GM18499 (cell line): ENCODE data around the gene PTBP1.

Experiments
- ATAC-seq: cut with Tn5 transposase; IDR thresholded peaks from one replicate; pipeline ENCODE4 v1.9.1; 2021; ENCODE audit warnings: moderate number of reproducible peaks; ENCODE audit not compliant: insufficient read depth, unreplicated experiment

Gene PTBP1

DNA sequence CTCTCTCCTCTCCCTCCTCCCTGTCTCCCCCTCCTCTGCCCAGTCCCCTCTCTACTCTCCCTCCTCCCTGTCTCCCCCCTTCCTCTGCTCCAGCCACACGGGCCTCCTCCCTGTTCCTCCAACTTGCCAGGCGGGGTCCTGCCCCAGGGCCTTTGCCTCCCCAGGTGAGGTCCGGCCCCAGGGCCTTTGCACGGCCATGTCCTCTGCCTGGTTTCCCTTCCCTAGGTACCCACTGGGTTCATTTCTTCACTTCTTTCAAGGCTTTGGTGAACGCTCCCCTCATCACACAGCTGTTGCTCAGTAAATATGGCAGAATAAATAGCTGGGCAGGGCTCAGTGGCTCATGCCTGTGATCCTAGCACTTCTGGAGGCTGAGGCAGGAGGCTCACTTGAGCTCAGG lies 25.2 kb upstream of the PTBP1 start:
- ATAC-seq = no peak

DNA sequence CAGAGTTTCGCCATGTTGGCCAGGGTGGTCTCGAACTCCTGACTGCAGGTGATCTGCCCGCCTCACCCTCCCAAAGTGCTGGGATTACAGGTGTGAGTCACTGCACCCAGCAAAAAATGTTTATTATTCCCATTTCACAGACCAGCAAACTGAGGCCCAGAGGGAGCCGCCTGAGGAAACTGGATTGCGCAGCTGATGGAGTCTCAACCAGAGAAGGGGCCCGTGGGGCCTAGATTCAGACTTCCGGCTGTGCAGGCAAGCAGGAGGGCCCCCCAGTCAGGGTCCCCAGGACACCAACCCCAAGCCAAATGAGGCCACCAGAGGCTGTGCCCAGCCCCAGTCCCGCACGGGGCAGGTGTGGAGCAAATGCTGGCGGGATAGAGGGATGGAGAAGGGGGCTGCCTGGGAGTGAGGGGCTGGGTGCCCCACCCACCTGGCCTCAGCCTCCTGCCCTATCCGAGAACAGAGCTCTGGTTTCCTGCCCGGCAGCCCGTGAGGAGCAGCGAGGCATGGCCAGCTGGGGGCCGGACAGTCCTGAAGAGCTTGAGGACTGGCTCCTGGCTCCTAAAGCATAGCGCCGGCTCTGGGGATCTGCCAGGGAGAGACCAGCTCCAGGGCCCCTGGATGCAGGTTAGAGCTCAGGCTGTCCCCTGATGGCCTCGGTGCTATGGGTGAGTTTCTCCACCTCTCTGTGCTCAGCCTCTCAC lies 24.4 kb upstream of the PTBP1 start:
- ATAC-seq = no peak

GRCh38 chr19:776549-776948 lies 20.7 kb upstream of the PTBP1 start:
- ATAC-seq = no peak

DNA sequence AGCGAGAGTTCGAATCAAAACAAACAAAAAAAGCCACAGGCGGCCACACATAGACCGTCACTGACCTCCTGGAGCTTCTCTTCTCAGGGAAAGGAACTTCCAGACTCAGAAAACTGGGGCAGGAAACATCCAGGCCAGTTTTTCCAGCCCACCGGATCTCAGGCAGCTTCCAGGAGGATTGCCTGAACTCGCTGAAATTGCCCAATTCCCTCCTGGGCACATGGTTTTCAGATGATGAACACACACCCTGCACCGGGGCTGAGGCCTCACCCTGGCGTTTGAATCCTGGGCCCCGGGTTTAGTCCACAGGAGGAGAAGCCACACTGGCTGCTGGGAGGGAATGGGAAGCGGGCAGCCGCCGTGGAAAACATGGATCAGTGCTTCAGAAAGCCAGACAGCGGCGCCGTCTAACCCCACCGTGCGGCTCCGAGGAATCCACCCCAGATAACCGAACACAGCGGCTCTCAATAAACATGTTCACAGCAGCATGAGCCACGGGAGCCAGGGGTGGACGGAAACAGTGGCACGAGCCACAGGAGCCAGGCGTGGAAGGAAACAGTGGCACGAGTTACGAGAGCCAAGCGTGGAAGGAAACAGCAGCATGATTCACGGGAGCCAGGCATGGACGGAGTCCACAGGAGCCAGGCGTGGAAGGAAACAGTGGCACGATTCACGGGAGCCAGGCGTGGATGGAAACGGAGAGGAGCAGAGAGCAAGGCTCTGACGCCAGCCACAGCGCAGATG lies 18.2 kb upstream of the PTBP1 start:
- ATAC-seq = no peak

DNA sequence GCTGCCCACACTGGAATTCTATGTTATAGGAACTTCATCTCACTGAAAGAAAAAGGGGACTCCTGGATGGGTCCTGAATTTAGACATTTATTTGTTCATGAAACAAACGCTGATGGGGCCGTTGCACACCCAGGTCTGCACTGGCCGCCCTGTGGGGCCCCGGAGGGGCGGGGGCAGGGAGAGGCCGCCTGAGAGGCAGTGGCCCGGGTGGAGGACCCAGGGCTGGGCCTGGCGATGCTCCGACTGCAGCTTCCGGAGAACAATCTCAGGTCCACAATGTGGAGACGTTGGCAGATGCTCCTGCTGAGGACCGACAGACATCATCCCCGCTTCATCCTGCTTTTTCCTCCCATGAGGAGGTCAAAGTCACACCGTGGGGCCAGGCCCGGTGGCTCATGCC lies 16.3 kb upstream of the PTBP1 start:
- ATAC-seq = no peak

GRCh38 chr19:781800-782184 lies 15.5 kb upstream of the PTBP1 start:
- no peak for ATAC-seq

- no peak for ATAC-seq
Measured at GRCh38 chr19:782185-782877, 14.9 kb upstream of the PTBP1 start.

- no peak for ATAC-seq
Measured at GRCh38 chr19:782878-783668, 14.2 kb upstream of the PTBP1 start.

- no peak for ATAC-seq
Measured at GRCh38 chr19:784541-784940, 12.7 kb upstream of the PTBP1 start.

GRCh38 chr19:787536-787935 lies 9.7 kb upstream of the PTBP1 start:
- no peak for ATAC-seq

DNA sequence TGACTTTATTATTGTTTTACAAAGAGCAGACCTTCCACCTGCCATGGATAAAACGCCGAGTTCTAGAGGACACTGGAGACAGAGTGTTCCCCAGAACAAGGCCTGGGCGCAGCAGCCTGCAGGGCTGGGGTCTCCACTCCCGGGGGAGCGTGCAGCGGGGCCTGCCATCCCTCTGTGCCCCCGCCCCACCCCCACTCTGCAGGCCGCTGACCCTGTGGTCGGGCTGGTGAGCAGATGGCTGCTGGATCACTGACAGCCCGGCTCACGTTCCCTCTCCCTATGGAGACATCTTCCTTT lies 8.6 kb upstream of the PTBP1 start:
- ATAC-seq = no peak

- no peak for ATAC-seq
Measured at GRCh38 chr19:788983-789700, 8.1 kb upstream of the PTBP1 start.

DNA sequence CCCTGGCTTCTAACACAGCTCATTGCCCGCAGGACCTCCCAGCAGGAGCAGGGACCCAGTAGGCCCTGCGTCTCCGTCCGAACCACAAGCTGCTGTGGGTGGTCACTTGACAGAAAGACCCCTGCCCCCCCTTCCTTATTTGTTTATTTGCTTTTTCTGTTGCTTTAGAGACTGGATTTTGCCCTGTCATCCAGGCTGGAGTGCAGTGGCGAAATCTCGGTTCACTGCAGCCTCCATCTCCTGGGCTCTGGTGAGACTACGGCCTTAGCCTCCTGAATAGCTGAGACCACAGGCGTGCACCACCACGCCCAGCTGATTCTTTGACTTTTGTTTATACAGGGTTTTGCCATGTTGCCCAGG lies 7.6 kb upstream of the PTBP1 start:
- ATAC-seq = no peak

DNA sequence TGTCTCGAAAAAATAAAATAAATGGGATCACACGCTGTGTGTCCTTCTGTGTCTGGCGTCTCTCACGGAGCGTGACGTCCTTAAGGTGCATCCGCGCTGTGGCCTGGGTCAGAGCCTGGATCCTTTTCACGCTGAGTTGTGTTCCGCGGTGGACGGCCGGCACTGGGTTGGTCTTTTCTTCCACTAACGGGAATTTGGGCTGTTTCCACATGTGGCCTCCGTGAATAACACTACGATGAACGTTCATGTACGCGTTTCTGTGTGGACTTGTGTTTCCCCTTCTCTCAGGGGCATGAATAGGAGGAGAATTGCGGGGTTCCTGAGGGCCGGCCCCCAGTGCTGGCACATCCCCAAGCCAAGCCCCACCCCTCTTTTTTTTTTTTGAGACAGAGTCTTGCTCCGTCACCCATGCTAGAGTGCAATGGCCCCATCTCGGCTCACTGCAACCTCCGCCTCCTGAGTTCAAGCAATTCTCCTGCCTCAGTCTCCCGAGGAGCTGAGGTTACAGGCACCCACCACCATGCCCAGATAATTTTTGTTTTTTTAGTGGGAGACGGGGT lies 6.2 kb upstream of the PTBP1 start:
- no peak for ATAC-seq

GRCh38 chr19:791567-792305 lies 5.5 kb upstream of the PTBP1 start:
- ATAC-seq = no peak

DNA sequence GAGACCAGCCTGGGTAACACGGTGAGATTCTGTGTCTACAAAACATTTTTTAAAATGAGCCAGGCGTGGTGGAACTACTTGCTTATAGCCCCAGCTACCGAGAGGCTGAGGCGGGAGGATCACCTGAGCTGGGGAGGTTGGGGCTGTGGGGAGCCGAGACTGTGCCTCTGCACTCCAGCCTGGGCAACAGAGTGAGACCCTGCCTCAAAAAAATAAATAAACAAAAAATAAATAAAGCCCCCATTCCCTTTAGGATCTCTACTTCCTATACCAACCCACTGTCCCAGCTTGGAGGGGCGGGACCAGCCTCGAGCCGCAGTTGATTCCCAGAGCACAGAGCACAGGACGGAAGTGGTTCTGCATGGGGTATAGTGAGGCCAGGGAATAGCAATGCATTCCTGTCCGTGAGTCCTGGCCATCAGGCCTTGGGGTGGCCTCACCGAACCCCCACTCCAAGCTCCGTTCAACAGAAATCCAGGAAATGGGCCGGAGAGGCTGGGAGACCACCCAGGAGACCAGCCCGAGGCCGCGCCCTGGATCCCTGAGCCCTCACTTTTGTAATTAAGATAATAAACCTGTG lies 4.9 kb upstream of the PTBP1 start:
- ATAC-seq = no peak

DNA sequence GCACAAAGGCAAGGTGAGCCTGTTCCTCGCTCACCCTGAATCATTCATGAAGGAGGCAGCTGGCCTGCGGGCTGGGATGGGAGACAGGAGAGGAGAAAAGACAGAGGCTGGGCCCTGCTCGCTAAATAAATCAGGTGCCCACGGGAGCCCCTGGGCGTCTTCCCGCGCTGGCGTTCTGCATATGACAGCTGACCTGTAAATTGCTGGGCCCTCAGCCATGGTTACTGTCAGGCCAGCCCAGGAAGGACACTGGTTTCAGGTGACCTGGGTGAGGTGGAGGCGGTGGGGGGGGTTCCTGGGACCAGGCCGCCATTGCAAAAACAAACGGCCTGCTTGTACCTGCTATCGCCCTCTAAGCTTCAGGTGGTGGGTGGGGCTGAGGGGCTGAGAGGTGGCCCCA lies 3.4 kb upstream of the PTBP1 start:
- ATAC-seq = no peak

- ATAC-seq = no peak
Measured at GRCh38 chr19:795073-795611, 2.1 kb upstream of the PTBP1 start.
